Liver (tissue), 3 donors: ENCODE results near the gene PEF1.

Experiments used
- ATF3 ChIP-seq: IDR thresholded peaks from 2 replicates; pipeline ENCODE4 v1.6.1; 2016; ENCODE audit warnings: antibody characterized with exemption
- CTCF ChIP-seq: fragments of 150-350 bp; IDR thresholded peaks from 2 replicates; pipeline ENCODE4 v1.5.1; 2017; ENCODE audit warnings: improper control_type of control experiment, low read depth, low read length; ENCODE audit not compliant: missing input control
- EGR1 ChIP-seq, 2 donors: IDR thresholded peaks; 2 replicates each; pipeline ENCODE4 v1.6.1; 2016 to 2018; ENCODE audit warnings: antibody characterized with exemption in 2 of 2, low read depth in 2 of 2
- FOXA1 ChIP-seq: IDR thresholded peaks from 2 replicates; pipeline ENCODE4 v1.6.1; 2016; ENCODE audit warnings: antibody characterized with exemption
- HNF4G ChIP-seq: IDR thresholded peaks from 2 replicates; pipeline ENCODE4 v1.6.1; 2016; ENCODE audit warnings: antibody characterized with exemption
- JUND ChIP-seq, 2 donors: IDR thresholded peaks; 2 replicates each; pipeline ENCODE4 v1.6.1; 2016; ENCODE audit warnings: antibody characterized with exemption in 2 of 2
- RAD21 ChIP-seq, 2 donors: IDR thresholded peaks; 2 replicates each; pipeline ENCODE4 v1.6.1; 2016; ENCODE audit warnings: antibody characterized with exemption in 2 of 2, mild to moderate bottlenecking in 2 of 2
- RXRA ChIP-seq, 2 donors: IDR thresholded peaks; 2 replicates each; pipeline ENCODE4 v1.6.1; 2017 to 2018; ENCODE audit warnings: antibody characterized with exemption in 2 of 2, mild to moderate bottlenecking in 1 of 2
- SP1 ChIP-seq: IDR thresholded peaks from 2 replicates; pipeline ENCODE4 v1.6.1; 2018; ENCODE audit warnings: antibody characterized with exemption, mild to moderate bottlenecking
- TAF1 ChIP-seq: conservative IDR thresholded peaks from 2 replicates; pipeline ENCODE4 v1.6.1; 2016; ENCODE audit warnings: antibody characterized with exemption, mild to moderate bottlenecking
- YY1 ChIP-seq: IDR thresholded peaks from 2 replicates; pipeline ENCODE4 v1.6.1; 2016; ENCODE audit warnings: antibody characterized with exemption, mild to moderate bottlenecking
- ZBTB33 ChIP-seq: IDR thresholded peaks from 2 replicates; pipeline ENCODE4 v1.6.1; 2016; ENCODE audit warnings: antibody characterized with exemption
- TF ChIP-seq, protein P1 (sequence below): IDR thresholded peaks from 2 replicates; pipeline ENCODE4 v1.6.1; 2016; ENCODE audit warnings: antibody characterized with exemption, mild to moderate bottlenecking
- TF ChIP-seq, protein P2 (sequence below): IDR thresholded peaks from 2 replicates; pipeline ENCODE4 v1.6.1; 2016; ENCODE audit warnings: antibody characterized with exemption
- donor health status: healthy.
- donor health status: healthy.

- TF ChIP-seq, protein P1, sequence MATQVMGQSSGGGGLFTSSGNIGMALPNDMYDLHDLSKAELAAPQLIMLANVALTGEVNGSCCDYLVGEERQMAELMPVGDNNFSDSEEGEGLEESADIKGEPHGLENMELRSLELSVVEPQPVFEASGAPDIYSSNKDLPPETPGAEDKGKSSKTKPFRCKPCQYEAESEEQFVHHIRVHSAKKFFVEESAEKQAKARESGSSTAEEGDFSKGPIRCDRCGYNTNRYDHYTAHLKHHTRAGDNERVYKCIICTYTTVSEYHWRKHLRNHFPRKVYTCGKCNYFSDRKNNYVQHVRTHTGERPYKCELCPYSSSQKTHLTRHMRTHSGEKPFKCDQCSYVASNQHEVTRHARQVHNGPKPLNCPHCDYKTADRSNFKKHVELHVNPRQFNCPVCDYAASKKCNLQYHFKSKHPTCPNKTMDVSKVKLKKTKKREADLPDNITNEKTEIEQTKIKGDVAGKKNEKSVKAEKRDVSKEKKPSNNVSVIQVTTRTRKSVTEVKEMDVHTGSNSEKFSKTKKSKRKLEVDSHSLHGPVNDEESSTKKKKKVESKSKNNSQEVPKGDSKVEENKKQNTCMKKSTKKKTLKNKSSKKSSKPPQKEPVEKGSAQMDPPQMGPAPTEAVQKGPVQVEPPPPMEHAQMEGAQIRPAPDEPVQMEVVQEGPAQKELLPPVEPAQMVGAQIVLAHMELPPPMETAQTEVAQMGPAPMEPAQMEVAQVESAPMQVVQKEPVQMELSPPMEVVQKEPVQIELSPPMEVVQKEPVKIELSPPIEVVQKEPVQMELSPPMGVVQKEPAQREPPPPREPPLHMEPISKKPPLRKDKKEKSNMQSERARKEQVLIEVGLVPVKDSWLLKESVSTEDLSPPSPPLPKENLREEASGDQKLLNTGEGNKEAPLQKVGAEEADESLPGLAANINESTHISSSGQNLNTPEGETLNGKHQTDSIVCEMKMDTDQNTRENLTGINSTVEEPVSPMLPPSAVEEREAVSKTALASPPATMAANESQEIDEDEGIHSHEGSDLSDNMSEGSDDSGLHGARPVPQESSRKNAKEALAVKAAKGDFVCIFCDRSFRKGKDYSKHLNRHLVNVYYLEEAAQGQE, result no peak
- no peak for TF ChIP-seq CTCF
- no peak for TF ChIP-seq RAD21 (IDR thresholded peaks at IDR 0.05)
- no peak for TF ChIP-seq YY1
- TF ChIP-seq, protein P2, sequence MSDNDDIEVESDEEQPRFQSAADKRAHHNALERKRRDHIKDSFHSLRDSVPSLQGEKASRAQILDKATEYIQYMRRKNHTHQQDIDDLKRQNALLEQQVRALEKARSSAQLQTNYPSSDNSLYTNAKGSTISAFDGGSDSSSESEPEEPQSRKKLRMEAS, result no peak
- no peak for TF ChIP-seq ZBTB33
- TF ChIP-seq FOXA1, result no peak
- TF ChIP-seq RXRA (IDR thresholded peaks at IDR 0.05), result no peak
- TF ChIP-seq SP1, result no peak
- TF ChIP-seq HNF4G, result no peak
- no peak for TF ChIP-seq ATF3
- TF ChIP-seq JUND (IDR thresholded peaks at IDR 0.05), result no peak
- TF ChIP-seq TAF1, result no peak
- TF ChIP-seq EGR1 (IDR thresholded peaks at IDR 0.05; ENCODE audit: low read depth in 2 of 2), result no peak
Measured at GRCh38 chr1:31657020-31657804, 12.5 kb upstream of the PEF1 start.
